Esophagus mucosa (tissue), 1 donor: ENCODE measurements around the gene MRPL3. TPM values are rescaled to one million over a fixed set of nuclear protein-coding genes. Genes with fewer than 3 reads are reported as not detected.
A peak's percentile ranks its signal among the peaks of the same experiment; 100 is the strongest.

Source experiments
- ATAC-seq: fragments of 200-7000 bp; cut with Tn5 transposase; one replicate; pipeline ENCODE4 v1.9.1; 2020
- total RNA-seq: library from RNA; stranded (reverse); gene quantifications from one replicate; pipeline ENCODE4 v1.2.4, GENCODE V29; 2023
- donor health status: DM: yes; HTN: yes; CAD: no.

Gene MRPL3
- total RNA-seq: 65.6 TPM

GRCh38 chr3:131502530-131503319, at the start of gene MRPL3:
MRPL3 (minus strand) TSS chr3:131502971; CDS start chr3:131502821, 150 bp downstream.
- ATAC-seq: peak; percentile 94

DNA sequence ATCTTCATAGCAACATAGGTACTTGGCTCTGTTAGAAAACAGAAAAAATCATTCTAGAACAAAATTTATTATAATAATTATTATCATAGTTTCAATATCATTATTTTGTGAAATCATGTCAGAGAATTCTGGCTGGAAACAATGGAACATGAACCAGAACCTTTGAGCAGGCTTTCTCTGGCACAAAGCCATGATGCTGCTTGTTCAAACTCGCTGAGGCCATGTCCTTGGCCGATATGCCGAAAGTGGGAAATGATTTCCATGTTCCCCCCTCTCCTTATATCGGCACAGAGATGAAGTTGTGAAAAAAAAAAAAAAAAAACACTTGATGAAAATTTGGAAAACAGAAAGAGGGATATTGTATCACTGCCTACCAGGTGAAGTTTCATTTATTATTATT, 49.0 kb upstream of the MRPL3 start:
- ATAC-seq: no peak

DNA sequence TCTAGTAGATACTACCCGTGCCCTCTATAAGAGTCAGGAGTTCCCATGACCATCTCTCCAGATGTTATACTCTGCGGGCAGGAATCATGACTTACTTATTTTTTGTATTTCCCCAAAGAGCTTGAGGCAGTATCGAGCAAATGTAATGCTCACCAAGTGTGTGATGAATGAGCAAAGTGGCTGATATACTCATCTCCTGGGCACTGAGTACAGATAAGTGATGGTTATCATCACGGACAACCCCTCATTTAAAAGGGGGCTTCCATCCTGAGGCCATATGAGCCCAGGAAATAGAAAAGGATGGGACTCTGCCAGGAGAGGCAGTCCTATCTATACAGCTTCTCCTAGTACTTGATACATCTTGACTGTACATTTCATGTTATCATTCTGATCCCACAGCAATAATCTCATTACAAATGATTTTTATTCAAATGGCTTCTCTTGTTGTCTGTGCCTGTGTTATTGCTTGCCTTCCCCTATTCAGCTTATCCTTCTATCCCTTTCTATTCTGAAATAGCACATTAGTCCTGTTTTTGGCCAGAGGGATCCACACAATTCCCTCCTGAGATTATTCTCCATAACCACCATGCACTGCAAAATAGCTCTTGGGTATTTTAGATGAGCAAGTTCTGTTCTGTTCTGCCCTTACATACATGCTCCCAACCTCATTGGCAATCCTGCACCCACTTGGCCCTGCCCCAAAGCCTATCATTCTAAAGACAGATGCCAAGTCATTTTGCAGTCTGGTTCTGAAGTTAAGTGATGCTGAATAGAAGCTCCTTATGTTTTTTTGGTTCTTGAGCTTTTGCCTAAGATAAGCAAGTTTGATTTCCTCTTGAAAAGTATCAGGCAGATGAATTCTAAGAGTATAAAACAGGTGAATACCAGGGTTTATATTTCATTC, 48.0 kb upstream of the MRPL3 start:
- ATAC-seq: no peak

DNA sequence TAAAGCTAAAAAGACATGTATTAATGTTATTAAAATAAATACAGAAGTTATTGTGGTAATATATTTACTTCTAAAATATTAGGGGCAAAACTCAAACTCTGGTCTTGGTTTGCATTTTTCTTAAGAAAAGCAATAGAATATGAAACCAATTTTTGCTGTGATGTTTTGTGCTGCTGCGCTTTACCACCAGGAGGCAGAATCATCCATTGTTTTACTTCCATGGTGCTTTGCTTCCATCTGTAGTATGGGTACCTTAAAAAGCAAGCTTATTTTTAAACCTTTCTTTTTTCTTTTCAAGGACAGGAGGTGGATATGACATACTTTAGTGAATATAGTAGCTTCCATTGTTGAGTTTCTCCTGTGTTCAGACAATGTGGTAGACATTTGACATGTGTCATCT, 46.6 kb upstream of the MRPL3 start:
- ATAC-seq: no peak

DNA sequence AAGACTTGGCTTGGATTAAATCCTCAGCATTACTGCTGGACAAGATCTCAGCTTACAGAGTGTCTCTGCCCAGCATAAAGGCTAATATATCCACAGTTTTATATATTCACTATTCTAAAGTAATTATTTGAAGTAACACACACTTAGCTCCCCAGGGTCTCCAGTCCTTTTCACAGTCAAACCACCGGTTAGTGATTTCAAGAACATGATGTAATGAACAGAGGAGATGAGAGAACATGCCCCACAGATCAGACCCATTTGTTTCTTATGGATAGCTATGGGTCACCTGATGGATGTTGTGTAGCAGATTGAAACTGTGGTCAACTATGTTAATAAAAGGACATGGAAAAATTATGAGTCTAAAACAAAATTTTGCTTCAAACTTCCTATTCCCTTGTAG, 44.8 kb upstream of the MRPL3 start:
- ATAC-seq: no peak

DNA sequence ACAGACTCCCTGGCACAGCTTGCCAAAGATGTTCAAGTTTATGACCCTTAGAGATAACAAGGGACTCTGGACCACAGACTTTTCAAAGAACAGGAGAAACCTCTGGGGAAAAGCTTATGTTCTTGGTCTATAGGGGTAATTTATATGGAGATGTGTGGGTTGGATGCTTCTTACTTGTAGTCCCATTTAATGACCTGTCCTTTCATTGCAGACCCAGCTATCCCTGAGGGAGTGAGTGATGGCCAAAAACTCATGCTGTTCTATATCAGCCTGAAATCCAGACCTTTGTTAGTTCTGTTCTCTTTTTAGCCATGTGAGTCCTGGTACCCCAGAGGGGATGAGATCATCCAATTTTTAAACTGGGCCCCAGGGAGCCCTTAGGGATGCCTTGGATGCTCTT, 43.7 kb upstream of the MRPL3 start:
- ATAC-seq: no peak

GRCh38 chr3:131544557-131544956, 41.8 kb upstream of the MRPL3 start:
- ATAC-seq: no peak

DNA sequence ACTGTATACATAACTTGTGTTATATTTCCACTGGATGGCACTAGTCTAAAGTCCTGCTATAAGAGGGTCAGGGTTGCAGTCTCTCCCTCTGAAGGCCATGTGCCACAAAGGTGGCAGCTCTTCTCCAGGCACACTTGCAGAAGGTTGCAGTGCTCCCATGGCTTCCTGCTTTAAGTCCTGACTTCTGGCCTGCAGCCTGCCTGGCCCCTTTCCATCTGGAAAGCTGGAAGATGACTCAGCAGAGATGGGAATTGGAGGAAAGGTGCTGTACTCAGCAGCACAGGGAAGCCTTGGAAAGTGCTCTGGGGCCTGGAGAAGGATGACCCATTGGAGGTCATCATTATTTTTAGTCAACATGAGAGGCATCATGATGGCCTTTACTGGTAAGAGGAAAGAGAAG, 40.9 kb upstream of the MRPL3 start:
- ATAC-seq: peak; percentile 59

DNA sequence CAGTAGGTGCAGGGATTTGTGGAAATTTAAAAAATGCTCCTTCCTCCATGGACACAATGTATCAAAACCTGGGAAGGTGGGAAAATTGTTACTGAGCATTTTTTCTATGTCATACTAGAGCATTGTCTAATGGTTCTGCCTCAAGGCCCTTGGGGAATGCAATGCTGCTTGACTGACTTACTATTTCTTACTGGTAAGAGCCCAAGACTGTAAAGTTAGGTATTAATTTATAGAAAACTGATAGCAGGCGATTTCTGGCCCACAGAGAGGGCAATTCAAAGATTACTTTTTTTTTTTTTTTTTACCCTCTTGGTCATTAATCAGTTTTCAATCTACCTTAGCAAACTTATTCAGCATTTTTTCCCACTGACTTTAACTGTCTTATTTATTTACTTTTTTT, 38.5 kb upstream of the MRPL3 start:
- no peak for ATAC-seq

DNA sequence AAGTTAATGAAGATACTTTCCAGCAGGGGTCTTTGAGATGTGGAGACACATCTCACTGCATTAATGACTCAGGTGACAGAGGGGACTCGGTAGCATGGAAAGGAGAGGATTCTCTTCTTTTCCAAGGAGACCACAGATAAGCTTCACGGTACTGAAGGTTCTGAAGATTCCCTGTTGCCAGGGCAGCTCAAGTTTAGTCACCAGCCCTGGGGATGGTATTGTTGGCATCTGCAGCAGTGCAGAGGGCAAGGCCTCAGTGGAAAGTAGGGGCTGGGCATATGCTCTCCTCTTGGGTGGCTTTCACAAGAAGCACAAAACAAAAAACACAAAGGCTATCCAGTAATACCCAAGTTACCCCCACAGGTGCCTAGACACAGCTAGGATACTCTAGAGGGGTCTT, 38.0 kb upstream of the MRPL3 start:
- ATAC-seq: no peak

GRCh38 chr3:131540143-131540542, 37.4 kb upstream of the MRPL3 start:
- ATAC-seq: no peak

DNA sequence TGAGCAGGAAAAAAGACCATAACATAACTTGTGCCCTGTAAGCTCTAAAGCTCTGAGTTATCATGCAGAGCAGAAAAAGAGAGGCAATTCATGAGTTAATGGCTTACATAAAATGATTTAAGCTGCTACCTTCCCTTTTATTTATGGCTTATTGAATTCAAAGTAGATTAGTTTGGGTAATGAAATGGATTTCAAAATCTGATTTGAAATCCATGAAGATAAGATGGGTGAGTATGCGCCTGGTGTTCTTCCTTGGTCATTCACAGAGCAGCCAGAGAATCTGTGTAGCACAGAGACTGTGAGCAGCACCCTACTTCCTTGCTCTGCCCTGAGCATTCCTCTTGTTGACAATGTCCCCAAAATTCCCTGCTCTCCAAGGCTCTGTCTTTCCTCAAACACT, 36.2 kb upstream of the MRPL3 start:
- no peak for ATAC-seq

DNA sequence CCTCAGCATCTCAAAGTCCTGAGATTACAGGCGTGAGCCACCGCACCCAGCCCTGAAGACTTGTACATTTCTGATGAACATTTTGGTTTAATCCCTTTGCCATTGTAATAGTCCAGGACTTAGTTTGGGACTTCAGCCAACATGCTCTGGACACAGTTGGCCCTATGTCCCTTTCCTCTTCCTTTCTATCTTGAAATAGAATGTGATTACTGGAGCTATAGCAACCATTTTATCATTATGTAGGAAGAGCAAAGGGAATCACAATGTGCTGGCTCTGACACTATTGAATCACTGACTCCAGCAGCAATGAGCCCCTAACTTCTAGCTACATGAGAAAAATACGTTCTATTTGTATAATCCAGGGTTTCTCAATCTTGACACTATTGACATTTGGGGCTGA, 34.8 kb upstream of the MRPL3 start:
- no peak for ATAC-seq

- peak; percentile 61 for ATAC-seq
These were observed 32.8 kb upstream of the MRPL3 start for GRCh38 chr3:131535596-131535995.

GRCh38 chr3:131535131-131535530, 32.4 kb upstream of the MRPL3 start:
- ATAC-seq: no peak

GRCh38 chr3:131532645-131533044, 29.9 kb upstream of the MRPL3 start:
- ATAC-seq: no peak

- ATAC-seq: no peak
These were observed 28.1 kb upstream of the MRPL3 start for GRCh38 chr3:131530843-131531242.

DNA sequence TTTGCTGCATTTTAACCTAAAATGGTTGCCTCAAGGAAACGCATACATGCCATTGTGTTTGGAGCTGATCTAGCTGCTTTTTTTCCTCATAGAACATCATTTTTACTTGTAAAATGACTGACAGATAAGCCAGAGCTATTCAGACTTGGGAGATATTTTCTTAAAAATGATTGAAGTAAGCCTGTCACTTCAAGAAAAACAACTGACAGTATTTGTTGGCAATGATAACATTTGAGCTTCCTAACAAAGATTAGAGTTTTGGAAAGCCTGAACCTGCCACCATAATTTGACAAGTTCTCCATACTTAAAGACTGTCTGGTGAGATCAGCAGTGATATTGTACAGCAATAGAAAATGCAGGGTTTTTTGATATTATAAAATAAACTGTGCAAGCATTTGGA, 27.6 kb upstream of the MRPL3 start:
- ATAC-seq: no peak

- peak; percentile 52 for ATAC-seq
These were observed 24.1 kb upstream of the MRPL3 start for GRCh38 chr3:131526801-131527347.

GRCh38 chr3:131518680-131519079, 15.9 kb upstream of the MRPL3 start:
- no peak for ATAC-seq

GRCh38 chr3:131505421-131505820, 2.6 kb upstream of the MRPL3 start:
- no peak for ATAC-seq

- peak; percentile 12 for ATAC-seq
These were observed 507 bp upstream of the MRPL3 start for GRCh38 chr3:131503320-131503635.

DNA sequence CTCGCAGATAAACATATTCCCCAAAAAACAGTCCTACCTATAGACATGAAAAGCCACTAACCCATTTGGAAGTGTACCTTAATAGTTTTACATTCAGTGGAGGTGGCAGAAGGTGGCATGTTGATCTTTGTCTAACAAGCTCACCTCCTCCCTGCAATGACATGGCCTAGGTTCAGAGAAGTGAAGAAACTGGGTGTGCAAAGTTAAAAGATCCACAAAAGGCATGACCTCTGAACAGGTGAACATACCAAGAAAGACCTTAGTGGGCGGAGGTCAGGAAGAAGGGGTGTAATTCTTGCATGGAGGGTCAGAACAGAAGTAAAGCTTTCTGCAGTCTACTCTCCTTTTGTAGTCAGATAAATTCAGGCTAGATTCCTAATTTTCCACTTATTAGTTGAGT, 822 bp downstream of the MRPL3 start:
- ATAC-seq: no peak

DNA sequence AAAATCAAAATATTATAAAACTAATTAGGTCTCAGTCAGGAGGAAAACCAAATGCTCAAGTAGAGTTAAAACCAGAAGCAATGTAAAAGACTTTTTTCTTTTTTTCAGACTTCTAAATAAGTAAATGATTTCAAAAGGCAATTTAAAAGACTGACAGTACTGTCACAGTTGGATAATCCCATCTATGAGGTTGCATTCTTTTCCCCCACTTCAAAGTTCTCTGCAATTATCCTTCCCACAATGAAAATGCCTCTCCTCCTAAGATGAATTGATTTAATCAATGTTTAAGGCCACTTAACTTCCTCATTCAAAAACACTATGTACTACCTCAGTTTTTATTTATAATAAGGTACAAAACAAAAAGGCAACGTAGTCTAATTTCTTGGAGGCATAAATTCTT, 8.1 kb downstream of the MRPL3 start:
- no peak for ATAC-seq
